ENCODE measurements around the gene CDC42BPG. TPM values are rescaled to one million over a fixed set of nuclear protein-coding genes. Genes with fewer than 3 reads are reported as not detected.

The CDC42BPG gene
- total and polyA plus RNA-seq, 9 of the 15 experiments (the other 6 are each of a cell fraction or from before 2014, with no cell fraction given), result 0.04 to 8.8 (median 2.1) TPM

DNA sequence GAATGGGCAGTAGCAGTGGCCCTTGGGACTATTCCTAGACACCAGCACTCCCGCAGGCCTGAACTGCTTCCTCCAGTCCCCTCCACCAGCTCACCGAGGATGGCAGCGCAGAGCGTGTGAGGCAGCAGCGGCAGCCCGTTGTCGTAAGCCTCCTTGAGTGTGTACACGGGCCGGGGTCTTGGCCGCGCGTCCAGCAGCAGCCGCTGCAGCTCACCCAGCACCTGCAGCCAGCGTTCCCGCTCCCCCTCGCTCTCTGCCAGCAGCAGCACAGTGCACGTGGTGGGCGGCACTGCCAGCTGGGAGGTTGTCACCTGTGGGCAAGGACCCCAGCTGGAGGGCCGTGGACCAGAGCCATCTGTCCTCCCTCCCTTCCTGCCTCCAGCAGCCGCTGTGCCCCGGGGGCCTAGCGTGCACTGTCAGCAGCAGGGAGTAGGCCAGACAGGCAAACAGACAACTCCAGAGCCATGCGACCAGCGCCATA lies 13.0 kb downstream of the CDC42BPG start:
- Histone ChIP-seq H3K4me2 (ENCODE audit: insufficient read depth, low read length) (no peak overlapping the region), H3K9me1 (ENCODE audit: control insufficient read depth, insufficient read depth, low read length) (no peaks in the 10 kb centered on the region), H3K4me3 (no peak overlapping the region), H3K36me3 (ENCODE audit: control insufficient read depth, insufficient read depth, low read length) (peaks cover 61% of the 10 kb centered on the region), H3K27ac (ENCODE audit: extremely low read depth, low read depth, low read length) (no peak overlapping the region), H3K79me2 (ENCODE audit: control insufficient read depth, insufficient read depth, low read length) (no peaks in the 10 kb centered on the region), H3K9me3 (replicated peaks; ENCODE audit: control insufficient read depth, insufficient read depth, low read depth, low read length) (no peaks in the 10 kb centered on the region), H3K27me3 (ENCODE audit: control insufficient read depth in 2 of 2, insufficient read depth in 2 of 2, low read length in 2 of 2) (no peaks in the 10 kb centered on the region), H3K4me1 (replicated peaks in 1 of 2; ENCODE audit: control insufficient read depth in 2 of 2, insufficient read depth in 2 of 2, low read length in 2 of 2) (peaks cover 10 to 56% of the 10 kb centered on the region in 2 experiments; a peak in 4 of 5 replicates), H3K9ac (ENCODE audit: insufficient read depth in 1 of 2, low read depth in 2 of 2, low read length in 2 of 2) (peak overlapping the region in 1 of 2 experiments; percentile 64; a peak in 2 of 4 replicates), H4K20me1 (replicated peaks; ENCODE audit: control insufficient read depth, insufficient read depth, low read length) (no peaks in the 10 kb centered on the region), H2AFZ (ENCODE audit: low read depth, low read length) (no peak overlapping the region)
- no peak for TF ChIP-seq CCNT2 (IDR thresholded peaks at IDR 0.05; ENCODE audit: borderline replicate concordance, extremely low read depth, insufficient read length, low read depth, low read length)
- no peak for TF ChIP-seq NR2F6 (CRISPR knock-in tag; IDR thresholded peaks at IDR 0.05)
- no peak for TF ChIP-seq EP300 (IDR thresholded peaks at IDR 0.05; ENCODE audit: low read length)
- TF ChIP-seq, protein P1, sequence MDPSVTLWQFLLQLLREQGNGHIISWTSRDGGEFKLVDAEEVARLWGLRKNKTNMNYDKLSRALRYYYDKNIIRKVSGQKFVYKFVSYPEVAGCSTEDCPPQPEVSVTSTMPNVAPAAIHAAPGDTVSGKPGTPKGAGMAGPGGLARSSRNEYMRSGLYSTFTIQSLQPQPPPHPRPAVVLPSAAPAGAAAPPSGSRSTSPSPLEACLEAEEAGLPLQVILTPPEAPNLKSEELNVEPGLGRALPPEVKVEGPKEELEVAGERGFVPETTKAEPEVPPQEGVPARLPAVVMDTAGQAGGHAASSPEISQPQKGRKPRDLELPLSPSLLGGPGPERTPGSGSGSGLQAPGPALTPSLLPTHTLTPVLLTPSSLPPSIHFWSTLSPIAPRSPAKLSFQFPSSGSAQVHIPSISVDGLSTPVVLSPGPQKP (CRISPR knock-in tag; IDR thresholded peaks at IDR 0.05), result no peak
- no peak for TF ChIP-seq HNRNPL (IDR thresholded peaks at IDR 0.05; ENCODE audit: low read depth, low read length)
- no peak for TF ChIP-seq TAL1 (IDR thresholded peaks at IDR 0.05)
- no peak for TF ChIP-seq XRCC5 (IDR thresholded peaks at IDR 0.05; ENCODE audit: low read depth, low read length)
- TF ChIP-seq MEF2A (IDR thresholded peaks at IDR 0.05; ENCODE audit: control insufficient read depth, low read depth, low read length), result no peak
- TF ChIP-seq, protein P2, sequence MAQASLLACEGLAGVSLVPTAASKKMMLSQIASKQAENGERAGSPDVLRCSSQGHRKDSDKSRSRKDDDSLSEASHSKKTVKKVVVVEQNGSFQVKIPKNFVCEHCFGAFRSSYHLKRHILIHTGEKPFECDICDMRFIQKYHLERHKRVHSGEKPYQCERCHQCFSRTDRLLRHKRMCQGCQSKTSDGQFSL (CRISPR knock-in tag; IDR thresholded peaks at IDR 0.05), result no peak
- TF ChIP-seq, protein P2 (tag; IDR thresholded peaks at IDR 0.05), result no peak
- no peak for TF ChIP-seq MCM7 (IDR thresholded peaks at IDR 0.05)
- TF ChIP-seq ZC3H4 (CRISPR knock-in tag; IDR thresholded peaks at IDR 0.05; ENCODE audit: borderline replicate concordance), result no peak
- no peak for TF ChIP-seq SP1 (CRISPR knock-in tag; IDR thresholded peaks at IDR 0.05)
- TF ChIP-seq CBFA2T3 (IDR thresholded peaks at IDR 0.05), result no peak
- no peak for TF ChIP-seq DNMT1 (IDR thresholded peaks at IDR 0.05)
- no peak for TF ChIP-seq HDAC6 (IDR thresholded peaks at IDR 0.05; ENCODE audit: low read depth, low read length)
- TF ChIP-seq ZNF41 (CRISPR knock-in tag; conservative IDR thresholded peaks at IDR 0.05), result no peak
- TF ChIP-seq ETV1 (tag; conservative IDR thresholded peaks at IDR 0.05; ENCODE audit: low read depth), result no peak
- TF ChIP-seq RAD21 (CRISPR knock-in tag; conservative IDR thresholded peaks at IDR 0.05 in 1 of 2, IDR thresholded peaks at IDR 0.05 in 1 of 2), result no peak
- TF ChIP-seq, protein P3, sequence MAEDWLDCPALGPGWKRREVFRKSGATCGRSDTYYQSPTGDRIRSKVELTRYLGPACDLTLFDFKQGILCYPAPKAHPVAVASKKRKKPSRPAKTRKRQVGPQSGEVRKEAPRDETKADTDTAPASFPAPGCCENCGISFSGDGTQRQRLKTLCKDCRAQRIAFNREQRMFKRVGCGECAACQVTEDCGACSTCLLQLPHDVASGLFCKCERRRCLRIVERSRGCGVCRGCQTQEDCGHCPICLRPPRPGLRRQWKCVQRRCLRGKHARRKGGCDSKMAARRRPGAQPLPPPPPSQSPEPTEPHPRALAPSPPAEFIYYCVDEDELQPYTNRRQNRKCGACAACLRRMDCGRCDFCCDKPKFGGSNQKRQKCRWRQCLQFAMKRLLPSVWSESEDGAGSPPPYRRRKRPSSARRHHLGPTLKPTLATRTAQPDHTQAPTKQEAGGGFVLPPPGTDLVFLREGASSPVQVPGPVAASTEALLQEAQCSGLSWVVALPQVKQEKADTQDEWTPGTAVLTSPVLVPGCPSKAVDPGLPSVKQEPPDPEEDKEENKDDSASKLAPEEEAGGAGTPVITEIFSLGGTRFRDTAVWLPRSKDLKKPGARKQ (CRISPR knock-in tag; IDR thresholded peaks at IDR 0.05), result no peak
- TF ChIP-seq ZNF586 (CRISPR knock-in tag; conservative IDR thresholded peaks at IDR 0.05), result no peak
- 88% methylated on average over 15 of the region's 24 CpGs for WGBS (ENCODE audit: insufficient coverage, low coverage, missing lambda C conversion rate)
- FAIRE-seq (no peak), DNase-seq (ENCODE audit: extremely low read depth in 1 of 4, low spot score in 3 of 4) (no peak), ATAC-seq (no peak)
- in situ Hi-C loops (cut with MboI) (no loop called here), intact Hi-C loops (cut with micrococcal nuclease) (no loop called here)
- POLR2A ChIA-PET, result interaction anchor here (1.1 to 1.4 kb wide), 2 partner anchors 14 to 592 kb away, joined by 3 to 4 read pairs; no protein-coding TSS in a partner anchor
- BruUV-seq (replicated peaks), result no TSS peak
- CTCF ChIA-PET (ENCODE audit: low intra/inter-chr PET ratio), result no interaction called here

Measured in K562 (cell line).